Measurements from ENCODE around the gene ARCN1. TPM values are rescaled to one million over a fixed set of nuclear protein-coding genes. Genes with fewer than 3 reads are reported as not detected.

The ARCN1 gene
- total and polyA plus RNA-seq, 2 donors (not counting 1 experiment from before 2014, with no cell fraction given) = 42.9 to 83.2 TPM

DNA sequence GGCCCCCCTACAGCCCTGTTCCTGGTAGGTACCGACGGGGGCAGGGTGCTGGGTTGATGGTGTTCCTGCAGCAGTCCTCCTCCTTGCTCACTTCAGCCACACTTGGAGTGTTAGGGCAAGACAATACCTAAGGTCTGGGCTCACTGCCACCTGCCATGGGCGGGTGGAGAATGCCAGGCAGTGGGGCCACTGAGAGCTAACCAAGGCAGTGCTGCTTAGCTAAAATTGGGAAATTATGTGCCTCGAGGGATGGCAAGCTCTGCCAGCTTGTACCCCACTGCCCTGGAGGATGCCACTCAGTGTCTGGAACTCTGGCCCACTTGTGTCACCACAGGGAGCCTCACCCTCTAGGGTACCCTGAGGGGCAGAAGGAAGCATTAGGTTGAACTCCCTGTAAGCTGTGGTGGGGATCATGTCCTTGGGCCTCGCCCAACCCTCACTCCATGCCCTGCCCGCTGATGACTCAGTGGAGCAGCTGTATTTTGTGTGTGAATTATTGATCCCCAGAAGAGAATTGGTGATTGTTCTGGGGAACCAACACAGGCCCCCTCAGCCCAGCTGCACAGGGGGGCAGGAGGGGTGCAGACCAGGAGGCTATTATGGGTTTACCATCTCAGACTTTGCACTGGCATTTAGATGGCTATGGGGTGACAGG lies 53.0 kb downstream of the ARCN1 start:
- no peak overlapping the region for H3K4me2 ChIP-seq (replicated peaks; ENCODE audit: low read depth, low read length, poor library complexity, severe bottlenecking)
- H3K9me3 ChIP-seq (ENCODE audit: control extremely low read depth in 1 of 3, control insufficient read depth in 2 of 3, insufficient read depth in 1 of 3, low read length in 2 of 3) = no peaks in the 10 kb centered on the region
- CTCF ChIA-PET = no interaction called here
- no peak overlapping the region for H3K27ac Mint-ChIP-seq
- H4K20me1 ChIP-seq (ENCODE audit: control insufficient read depth, insufficient read depth, low read length, poor library complexity, severe bottlenecking) = no peaks in the 10 kb centered on the region
- DNase-seq = no peak
- no peaks in the 10 kb centered on the region for H3K9me3 Mint-ChIP-seq (ENCODE audit: insufficient read depth)
- intact Hi-C loops (cut with micrococcal nuclease) = no loop called here
- no peak overlapping the region for H3K27ac ChIP-seq (ENCODE audit: low read length in 2 of 2)
- peaks cover 12% of the 10 kb centered on the region for H3K4me1 Mint-ChIP-seq
- no peak overlapping the region for H3K4me3 ChIP-seq (ENCODE audit: control extremely low read depth in 1 of 5, extremely low read depth in 1 of 5, insufficient read depth in 1 of 5, low read depth in 2 of 5, low read length in 4 of 5)
- peaks cover 0 to 25% (median 11%) of the 10 kb centered on the region in 4 experiments for H3K27me3 ChIP-seq (replicated peaks in 1 of 4; ENCODE audit: control extremely low read depth in 1 of 4, control insufficient read depth in 3 of 4, insufficient read depth in 4 of 4, low read length in 3 of 4)
- H3K9ac ChIP-seq (ENCODE audit: low read length) = no peak overlapping the region
- no peaks in the 10 kb centered on the region for H3K79me2 ChIP-seq (ENCODE audit: control insufficient read depth, insufficient read depth, low read length)
- WGBS (ENCODE audit: insufficient coverage) = 91% methylated on average over 5 of the region's 6 CpGs
- ATAC-seq (ENCODE audit: low read depth) = no peak
- POLR2A ChIA-PET = no interaction called here
- H3K4me1 ChIP-seq (ENCODE audit: control insufficient read depth in 2 of 2, insufficient read depth in 2 of 2, low read length in 2 of 2) = peaks cover 8 to 12% of the 10 kb centered on the region in 2 donors
- H3K36me3 ChIP-seq (replicated peaks in 1 of 2; ENCODE audit: control extremely low read depth in 1 of 2, control insufficient read depth in 1 of 2, extremely low read depth in 1 of 2, insufficient read depth in 2 of 2, low read length in 1 of 2) = no peaks in the 10 kb centered on the region
- H2AFZ ChIP-seq (ENCODE audit: insufficient read depth, low read depth, low read length, poor library complexity, severe bottlenecking) = no peak overlapping the region
- no peak for TF ChIP-seq CTCF (IDR thresholded peaks at IDR 0.05)
- no peak for TF ChIP-seq EZH2 (IDR thresholded peaks at IDR 0.05; ENCODE audit: borderline replicate concordance, insufficient read depth, low read depth, low read length, poor library complexity, severe bottlenecking)
- H3K4me3 Mint-ChIP-seq = no peak overlapping the region
- peaks cover 19% of the 10 kb centered on the region for H3K27me3 Mint-ChIP-seq

- TF ChIP-seq EZH2 (IDR thresholded peaks at IDR 0.05; ENCODE audit: borderline replicate concordance, insufficient read depth, low read depth, low read length, poor library complexity, severe bottlenecking) = no peak
- no peak for TF ChIP-seq CTCF (IDR thresholded peaks at IDR 0.05)
- Histone ChIP-seq H3K9ac (ENCODE audit: low read length) (no peak overlapping the region), H3K4me3 (ENCODE audit: control extremely low read depth in 1 of 5, extremely low read depth in 1 of 5, insufficient read depth in 1 of 5, low read depth in 2 of 5, low read length in 4 of 5) (no peak overlapping the region), H3K4me2 (replicated peaks; ENCODE audit: low read depth, low read length, poor library complexity, severe bottlenecking) (no peak overlapping the region), H2AFZ (ENCODE audit: insufficient read depth, low read depth, low read length, poor library complexity, severe bottlenecking) (no peak overlapping the region), H3K27ac (ENCODE audit: low read length in 2 of 2) (no peak overlapping the region), H3K4me1 (ENCODE audit: control insufficient read depth in 2 of 2, insufficient read depth in 2 of 2, low read length in 2 of 2) (peaks cover 6% of the 10 kb centered on the region in 2 donors), H3K27me3 (replicated peaks in 1 of 4; ENCODE audit: control extremely low read depth in 1 of 4, control insufficient read depth in 3 of 4, insufficient read depth in 4 of 4, low read length in 3 of 4) (peaks cover 0 to 18% (median 8%) of the 10 kb centered on the region in 4 experiments), H3K79me2 (ENCODE audit: control insufficient read depth, insufficient read depth, low read length) (no peaks in the 10 kb centered on the region), H3K36me3 (replicated peaks in 1 of 2; ENCODE audit: control extremely low read depth in 1 of 2, control insufficient read depth in 1 of 2, extremely low read depth in 1 of 2, insufficient read depth in 2 of 2, low read length in 1 of 2) (no peaks in the 10 kb centered on the region), H3K9me3 (ENCODE audit: control extremely low read depth in 1 of 3, control insufficient read depth in 2 of 3, insufficient read depth in 1 of 3, low read length in 2 of 3) (no peaks in the 10 kb centered on the region), H4K20me1 (ENCODE audit: control insufficient read depth, insufficient read depth, low read length, poor library complexity, severe bottlenecking) (no peaks in the 10 kb centered on the region)
- 83% methylated on average over 1 of the region's 2 CpGs for WGBS (ENCODE audit: insufficient coverage)
- Mint-ChIP-seq H3K4me1 (peaks cover 8% of the 10 kb centered on the region), H3K27me3 (peaks cover 16% of the 10 kb centered on the region), H3K9me3 (ENCODE audit: insufficient read depth) (no peaks in the 10 kb centered on the region), H3K27ac (no peak overlapping the region), H3K4me3 (no peak overlapping the region)
- ChIA-PET CTCF (no interaction called here), POLR2A (no interaction called here)
- DNase-seq (no peak), ATAC-seq (ENCODE audit: low read depth) (no peak)
- intact Hi-C loops (cut with micrococcal nuclease) = no loop called here
These were observed 53.8 kb downstream of the ARCN1 start for GRCh38 chr11:118625976-118626375.

Measured in B cell (primary cell).